ENCODE data around the gene AMH.
A peak's percentile ranks its signal among the peaks of the same experiment; 100 is the strongest.

Gene AMH

GRCh38 chr19:2235381-2236063, 13.6 kb upstream of the AMH start:
- peaks cover 41 to 48% of the 10 kb centered on the region in 2 donors for H3K4me1 ChIP-seq (ENCODE audit: control insufficient read depth in 2 of 2, insufficient read depth in 2 of 2, low read length in 2 of 2)
- peaks cover 14 to 23% of the 10 kb centered on the region in 2 donors for H3K36me3 ChIP-seq (ENCODE audit: control insufficient read depth in 2 of 2, insufficient read depth in 2 of 2, low read length in 2 of 2)
- H3K9ac ChIP-seq (ENCODE audit: low read depth in 1 of 2, low read length in 2 of 2) = peak overlapping the region; percentile 61 to 94
- H3K27ac ChIP-seq (ENCODE audit: low read depth in 2 of 2, low read length in 2 of 2) = peak overlapping the region; percentile 100
- no peaks in the 10 kb centered on the region for H3K27me3 ChIP-seq (ENCODE audit: control insufficient read depth in 2 of 2, insufficient read depth in 2 of 2, low read length in 2 of 2)
- H3K9me3 ChIP-seq (ENCODE audit: control insufficient read depth in 2 of 2, low read length in 2 of 2) = no peaks in the 10 kb centered on the region
- peak overlapping the region; percentile 81 to 85 for H3K4me3 ChIP-seq (ENCODE audit: low read length in 2 of 2)

- peaks cover 46 to 52% of the 10 kb centered on the region in 2 donors for H3K4me1 ChIP-seq (ENCODE audit: control insufficient read depth in 2 of 2, insufficient read depth in 2 of 2, low read length in 2 of 2)
- H3K4me3 ChIP-seq (ENCODE audit: low read length in 2 of 2) = peak overlapping the region; percentile 81 to 85
- H3K9me3 ChIP-seq (ENCODE audit: control insufficient read depth in 2 of 2, low read length in 2 of 2) = no peaks in the 10 kb centered on the region
- H3K36me3 ChIP-seq (ENCODE audit: control insufficient read depth in 2 of 2, insufficient read depth in 2 of 2, low read length in 2 of 2) = peaks cover 13 to 25% of the 10 kb centered on the region in 2 donors
- H3K27ac ChIP-seq (ENCODE audit: low read depth in 2 of 2, low read length in 2 of 2) = peak overlapping the region; percentile 100
- no peaks in the 10 kb centered on the region for H3K27me3 ChIP-seq (ENCODE audit: control insufficient read depth in 2 of 2, insufficient read depth in 2 of 2, low read length in 2 of 2)
- peak overlapping the region; percentile 32 to 94 for H3K9ac ChIP-seq (ENCODE audit: low read depth in 1 of 2, low read length in 2 of 2)
Observed at GRCh38 chr19:2236064-2236313, 13.1 kb upstream of the AMH start.

GRCh38 chr19:2236314-2237050, 12.6 kb upstream of the AMH start, which contains the start of the genes PLEKHJ1 and SF3A2:
PLEKHJ1 (minus strand) TSS chr19:2236329; CDS start chr19:2236248, 81 bp downstream.
SF3A2 (plus strand) TSS chr19:2236824; CDS start chr19:2243419, 6,595 bp downstream.
- Histone ChIP-seq H3K36me3 (ENCODE audit: control insufficient read depth in 2 of 2, insufficient read depth in 2 of 2, low read length in 2 of 2) (peaks cover 10 to 26% of the 10 kb centered on the region in 2 donors), H3K9me3 (ENCODE audit: control insufficient read depth in 2 of 2, low read length in 2 of 2) (no peaks in the 10 kb centered on the region), H3K9ac (ENCODE audit: low read depth in 1 of 2, low read length in 2 of 2) (peak within 1 kb of the TSS; percentile 92 to 94), H3K27me3 (ENCODE audit: control insufficient read depth in 2 of 2, insufficient read depth in 2 of 2, low read length in 2 of 2) (no peaks in the 10 kb centered on the region), H3K4me3 (ENCODE audit: low read length in 2 of 2) (peak within 1 kb of the TSS; percentile 81 to 85), H3K4me1 (ENCODE audit: control insufficient read depth in 2 of 2, insufficient read depth in 2 of 2, low read length in 2 of 2) (peaks cover 51 to 57% of the 10 kb centered on the region in 2 donors), H3K27ac (ENCODE audit: low read depth in 2 of 2, low read length in 2 of 2) (peak within 1 kb of the TSS; percentile 100)

GRCh38 chr19:2237051-2237868, 11.9 kb upstream of the AMH start:
- Histone ChIP-seq H3K4me3 (ENCODE audit: low read length in 2 of 2) (peak overlapping the region; percentile 81 to 85), H3K27ac (ENCODE audit: low read depth in 2 of 2, low read length in 2 of 2) (peak overlapping the region; percentile 100), H3K27me3 (ENCODE audit: control insufficient read depth in 2 of 2, insufficient read depth in 2 of 2, low read length in 2 of 2) (no peaks in the 10 kb centered on the region), H3K4me1 (ENCODE audit: control insufficient read depth in 2 of 2, insufficient read depth in 2 of 2, low read length in 2 of 2) (peaks cover 58 to 64% of the 10 kb centered on the region in 2 donors), H3K9me3 (ENCODE audit: control insufficient read depth in 2 of 2, low read length in 2 of 2) (no peaks in the 10 kb centered on the region), H3K9ac (ENCODE audit: low read depth in 1 of 2, low read length in 2 of 2) (peak overlapping the region; percentile 92 to 94), H3K36me3 (ENCODE audit: control insufficient read depth in 2 of 2, insufficient read depth in 2 of 2, low read length in 2 of 2) (peaks cover 6 to 28% of the 10 kb centered on the region in 2 donors)

- no peak overlapping the region for H3K27ac ChIP-seq (ENCODE audit: low read depth in 2 of 2, low read length in 2 of 2)
- H3K27me3 ChIP-seq (ENCODE audit: control insufficient read depth in 2 of 2, insufficient read depth in 2 of 2, low read length in 2 of 2) = no peaks in the 10 kb centered on the region
- no peak overlapping the region for H3K9ac ChIP-seq (ENCODE audit: low read depth in 1 of 2, low read length in 2 of 2)
- peaks cover 6 to 27% of the 10 kb centered on the region in 2 donors for H3K36me3 ChIP-seq (ENCODE audit: control insufficient read depth in 2 of 2, insufficient read depth in 2 of 2, low read length in 2 of 2)
- H3K4me3 ChIP-seq (ENCODE audit: low read length in 2 of 2) = peak overlapping the region; percentile 81 to 85
- no peaks in the 10 kb centered on the region for H3K9me3 ChIP-seq (ENCODE audit: control insufficient read depth in 2 of 2, low read length in 2 of 2)
- peaks cover 61 to 68% of the 10 kb centered on the region in 2 donors for H3K4me1 ChIP-seq (ENCODE audit: control insufficient read depth in 2 of 2, insufficient read depth in 2 of 2, low read length in 2 of 2)
Observed at GRCh38 chr19:2237869-2238153, 11.3 kb upstream of the AMH start.

- no peaks in the 10 kb centered on the region for H3K9me3 ChIP-seq (ENCODE audit: control insufficient read depth in 2 of 2, low read length in 2 of 2)
- H3K27me3 ChIP-seq (ENCODE audit: control insufficient read depth in 2 of 2, insufficient read depth in 2 of 2, low read length in 2 of 2) = no peaks in the 10 kb centered on the region
- H3K36me3 ChIP-seq (ENCODE audit: control insufficient read depth in 2 of 2, insufficient read depth in 2 of 2, low read length in 2 of 2) = peaks cover 5 to 25% of the 10 kb centered on the region in 2 donors
- peaks cover 56 to 65% of the 10 kb centered on the region in 2 donors for H3K4me1 ChIP-seq (ENCODE audit: control insufficient read depth in 2 of 2, insufficient read depth in 2 of 2, low read length in 2 of 2)
- no peak overlapping the region for H3K9ac ChIP-seq (ENCODE audit: low read depth in 1 of 2, low read length in 2 of 2)
- H3K27ac ChIP-seq (ENCODE audit: low read depth in 2 of 2, low read length in 2 of 2) = no peak overlapping the region
- H3K4me3 ChIP-seq (ENCODE audit: low read length in 2 of 2) = peak overlapping the region in 1 of 2 donors; percentile 32
Observed at GRCh38 chr19:2239173-2239572, 9.9 kb upstream of the AMH start.

- Histone ChIP-seq H3K9me3 (ENCODE audit: control insufficient read depth in 2 of 2, low read length in 2 of 2) (no peaks in the 10 kb centered on the region), H3K9ac (ENCODE audit: low read depth in 1 of 2, low read length in 2 of 2) (peak overlapping the region; percentile 24 to 26), H3K4me1 (ENCODE audit: control insufficient read depth in 2 of 2, insufficient read depth in 2 of 2, low read length in 2 of 2) (peaks cover 47 to 58% of the 10 kb centered on the region in 2 donors), H3K4me3 (ENCODE audit: low read length in 2 of 2) (peak overlapping the region in 1 of 2 donors; percentile 55), H3K27ac (ENCODE audit: low read depth in 2 of 2, low read length in 2 of 2) (peak overlapping the region in 1 of 2 donors; percentile 63), H3K36me3 (ENCODE audit: control insufficient read depth in 2 of 2, insufficient read depth in 2 of 2, low read length in 2 of 2) (peaks cover 13 to 28% of the 10 kb centered on the region in 2 donors), H3K27me3 (ENCODE audit: control insufficient read depth in 2 of 2, insufficient read depth in 2 of 2, low read length in 2 of 2) (no peaks in the 10 kb centered on the region)
Observed at GRCh38 chr19:2239771-2240770, 9.1 kb upstream of the AMH start.

- H3K9ac ChIP-seq (ENCODE audit: low read depth in 1 of 2, low read length in 2 of 2) = peak overlapping the region in 1 of 2 donors; percentile 2
- H3K27ac ChIP-seq (ENCODE audit: low read depth in 2 of 2, low read length in 2 of 2) = no peak overlapping the region
- peaks cover 43 to 54% of the 10 kb centered on the region in 2 donors for H3K4me1 ChIP-seq (ENCODE audit: control insufficient read depth in 2 of 2, insufficient read depth in 2 of 2, low read length in 2 of 2)
- H3K36me3 ChIP-seq (ENCODE audit: control insufficient read depth in 2 of 2, insufficient read depth in 2 of 2, low read length in 2 of 2) = peaks cover 24 to 38% of the 10 kb centered on the region in 2 donors
- H3K4me3 ChIP-seq (ENCODE audit: low read length in 2 of 2) = peak overlapping the region in 1 of 2 donors; percentile 55
- no peaks in the 10 kb centered on the region for H3K27me3 ChIP-seq (ENCODE audit: control insufficient read depth in 2 of 2, insufficient read depth in 2 of 2, low read length in 2 of 2)
- H3K9me3 ChIP-seq (ENCODE audit: control insufficient read depth in 2 of 2, low read length in 2 of 2) = no peaks in the 10 kb centered on the region
Observed at GRCh38 chr19:2240881-2241760, 8.0 kb upstream of the AMH start.

All from mucosa of rectum (tissue), 2 donors.